ENCODE results near the gene NFKB2.
A peak's percentile ranks its signal among the peaks of the same experiment; 100 is the strongest.

NFKB2 gene

GRCh38 chr10:102398172-102399020 is 2.9 kb downstream of the NFKB2 start:
- peaks cover 46% of the 10 kb centered on the region for H3K36me3 Mint-ChIP-seq
- no peak for DNase-seq
- H3K4me1 Mint-ChIP-seq, result peaks cover 42% of the 10 kb centered on the region
- no peaks in the 10 kb centered on the region for H3K27me3 Mint-ChIP-seq
- H3K9me3 Mint-ChIP-seq, result no peaks in the 10 kb centered on the region
- H3K4me3 Mint-ChIP-seq, result peak overlapping the region; percentile 60
- CTCF ChIA-PET, result interaction anchor here (0.7 to 13.7 kb wide), 16 partner anchors 7 to 229 kb away, joined by 3 to 174 read pairs (median 4); partner anchors contain the start of genes ELOVL3 and FBXL15
- peak overlapping the region; percentile 70 for H3K27ac Mint-ChIP-seq

DNA sequence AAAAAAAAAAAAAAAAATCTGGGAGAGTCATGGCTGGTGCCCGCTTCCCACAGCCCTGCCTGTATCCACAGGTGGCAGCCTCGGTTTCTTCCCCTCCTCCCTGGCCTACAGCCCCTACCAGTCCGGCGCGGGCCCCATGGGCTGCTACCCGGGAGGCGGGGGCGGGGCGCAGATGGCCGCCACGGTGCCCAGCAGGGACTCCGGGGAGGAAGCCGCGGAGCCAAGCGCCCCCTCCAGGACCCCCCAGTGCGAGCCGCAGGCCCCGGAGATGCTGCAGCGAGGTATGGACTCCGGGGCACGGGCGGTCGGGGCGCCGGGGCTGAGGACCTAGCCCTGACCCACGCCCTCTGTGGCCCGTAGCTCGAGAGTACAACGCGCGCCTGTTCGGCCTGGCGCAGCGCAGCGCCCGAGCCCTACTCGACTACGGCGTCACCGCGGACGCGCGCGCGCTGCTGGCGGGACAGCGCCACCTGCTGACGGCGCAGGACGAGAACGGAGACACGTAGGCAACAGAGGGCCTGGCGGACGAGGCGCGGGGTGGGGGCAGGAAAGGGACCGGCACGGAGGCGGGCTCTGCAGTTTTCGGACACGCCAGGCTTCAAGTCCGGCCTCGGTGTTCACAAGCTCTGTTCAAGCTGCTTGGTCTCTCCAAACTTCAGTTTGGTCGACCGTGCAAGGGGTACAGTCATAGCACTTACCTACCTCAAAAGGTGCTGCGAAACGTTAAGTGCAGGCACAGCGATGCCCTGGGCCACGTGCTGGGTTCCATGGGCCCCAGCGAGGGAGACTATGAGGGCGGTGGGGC is 3.9 kb downstream of the NFKB2 start:
- peak; percentile 90 for DNase-seq
- Mint-ChIP-seq H3K4me1 (peaks cover 40% of the 10 kb centered on the region), H3K9me3 (no peaks in the 10 kb centered on the region), H3K36me3 (peaks cover 50% of the 10 kb centered on the region), H3K27me3 (no peaks in the 10 kb centered on the region), H3K27ac (peak overlapping the region; percentile 70), H3K4me3 (peak overlapping the region; percentile 62)
- CTCF ChIA-PET, result interaction anchor here (0.6 to 13.7 kb wide), 19 partner anchors 8 to 230 kb away, joined by 3 to 174 read pairs (median 4); partner anchors contain the start of genes ELOVL3 and FBXL15

DNA sequence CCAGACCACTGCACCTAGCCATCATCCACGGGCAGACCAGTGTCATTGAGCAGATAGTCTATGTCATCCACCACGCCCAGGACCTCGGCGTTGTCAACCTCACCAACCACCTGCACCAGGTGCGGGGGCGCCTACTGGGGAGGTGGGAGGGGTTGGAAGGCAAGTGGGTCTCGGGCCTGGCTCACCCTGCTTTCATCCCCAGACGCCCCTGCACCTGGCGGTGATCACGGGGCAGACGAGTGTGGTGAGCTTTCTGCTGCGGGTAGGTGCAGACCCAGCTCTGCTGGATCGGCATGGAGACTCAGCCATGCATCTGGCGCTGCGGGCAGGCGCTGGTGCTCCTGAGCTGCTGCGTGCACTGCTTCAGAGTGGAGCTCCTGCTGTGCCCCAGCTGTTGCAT is 4.6 kb downstream of the NFKB2 start:
- no peak for DNase-seq
- CTCF ChIA-PET, result interaction anchor here (0.9 to 13.7 kb wide), 12 partner anchors 10 to 230 kb away, joined by 3 to 174 read pairs (median 10); partner anchors contain the start of genes ELOVL3 and FBXL15
- Mint-ChIP-seq H3K27me3 (no peaks in the 10 kb centered on the region), H3K9me3 (no peaks in the 10 kb centered on the region), H3K27ac (peak overlapping the region; percentile 60), H3K4me3 (peak overlapping the region; percentile 62), H3K4me1 (peaks cover 40% of the 10 kb centered on the region), H3K36me3 (peaks cover 50% of the 10 kb centered on the region)

GRCh38 chr10:102400598-102401341 is 5.3 kb downstream of the NFKB2 start:
- CTCF ChIA-PET, result interaction anchor here (1.4 to 13.7 kb wide), 7 partner anchors 9 to 171 kb away, joined by 3 to 174 read pairs (median 14); partner anchors contain the start of genes ELOVL3 and FBXL15
- no peak overlapping the region for H3K4me3 Mint-ChIP-seq
- H3K4me1 Mint-ChIP-seq, result peaks cover 38% of the 10 kb centered on the region
- no peak for DNase-seq
- H3K27me3 Mint-ChIP-seq, result no peaks in the 10 kb centered on the region
- H3K27ac Mint-ChIP-seq, result no peak overlapping the region
- no peaks in the 10 kb centered on the region for H3K9me3 Mint-ChIP-seq
- H3K36me3 Mint-ChIP-seq, result peaks cover 47% of the 10 kb centered on the region

- Mint-ChIP-seq H3K4me3 (no peak overlapping the region), H3K9me3 (no peaks in the 10 kb centered on the region), H3K36me3 (peaks cover 43% of the 10 kb centered on the region), H3K27ac (no peak overlapping the region), H3K4me1 (peaks cover 36% of the 10 kb centered on the region), H3K27me3 (no peaks in the 10 kb centered on the region)
- CTCF ChIA-PET, result interaction anchor here (1.4 to 13.7 kb wide), 4 partner anchors 12 to 171 kb away, joined by 3 to 174 read pairs (median 14); partner anchors contain the start of gene ELOVL3
- no peak for DNase-seq
Observed at GRCh38 chr10:102401342-102401654, 5.8 kb downstream of the NFKB2 start.

- no peak for DNase-seq
Observed at GRCh38 chr10:102401735-102402511, 6.4 kb downstream of the NFKB2 start.

GRCh38 chr10:102402512-102402896 is 7.0 kb downstream of the NFKB2 start:
- no peaks in the 10 kb centered on the region for H3K9me3 Mint-ChIP-seq
- no peak overlapping the region for H3K27ac Mint-ChIP-seq
- H3K27me3 Mint-ChIP-seq, result peaks cover 5% of the 10 kb centered on the region
- CTCF ChIA-PET, result interaction anchor here (1.2 to 13.7 kb wide), 3 partner anchors 19 to 173 kb away, joined by 3 to 174 read pairs (median 5); partner anchors contain the start of gene ELOVL3
- H3K4me3 Mint-ChIP-seq, result no peak overlapping the region
- peaks cover 33% of the 10 kb centered on the region for H3K36me3 Mint-ChIP-seq
- no peak for DNase-seq
- peaks cover 25% of the 10 kb centered on the region for H3K4me1 Mint-ChIP-seq

More at GRCh38 chr10:102401735-102402511, 6.4 kb downstream of the NFKB2 start:
- H3K27me3 Mint-ChIP-seq, result peaks cover 3% of the 10 kb centered on the region
- H3K27ac Mint-ChIP-seq, result no peak overlapping the region
- CTCF ChIA-PET, result interaction anchor here (1.4 to 13.7 kb wide), 3 partner anchors 12 to 172 kb away, joined by 3 to 174 read pairs (median 4); partner anchors contain the start of gene ELOVL3
- H3K4me1 Mint-ChIP-seq, result peaks cover 30% of the 10 kb centered on the region
- no peaks in the 10 kb centered on the region for H3K9me3 Mint-ChIP-seq
- no peak overlapping the region for H3K4me3 Mint-ChIP-seq
- peaks cover 37% of the 10 kb centered on the region for H3K36me3 Mint-ChIP-seq

DNA sequence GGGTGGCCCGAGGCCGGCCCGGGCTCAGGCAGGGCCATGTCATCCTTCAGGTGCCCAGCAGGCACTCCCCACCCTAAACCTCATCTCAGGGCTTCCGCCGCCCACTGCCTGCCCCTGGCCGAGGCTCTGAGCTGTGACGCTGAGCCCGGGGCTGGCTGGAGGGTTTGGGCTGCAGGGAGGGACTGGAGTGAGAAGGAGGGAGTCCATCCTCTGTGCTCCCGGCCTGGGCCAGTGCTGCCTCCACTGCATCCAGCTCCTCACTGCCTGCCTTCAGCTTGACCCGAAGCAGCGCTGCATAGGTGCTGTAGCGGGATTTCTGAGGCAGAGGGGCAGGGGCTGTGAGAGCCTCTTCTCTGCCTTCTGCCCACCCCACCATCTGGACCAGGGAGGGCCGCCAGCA is 7.6 kb downstream of the NFKB2 start:
- DNase-seq, result no peak
- CTCF ChIA-PET, result interaction anchor here (0.9 to 13.7 kb wide), 6 partner anchors 10 to 234 kb away, joined by 4 to 174 read pairs (median 4); partner anchors contain the start of gene ELOVL3
- Mint-ChIP-seq H3K36me3 (peaks cover 29% of the 10 kb centered on the region), H3K4me3 (no peak overlapping the region), H3K4me1 (peaks cover 21% of the 10 kb centered on the region), H3K9me3 (no peaks in the 10 kb centered on the region), H3K27ac (no peak overlapping the region), H3K27me3 (peaks cover 11% of the 10 kb centered on the region)

GRCh38 chr10:102404361-102405107 is 9.0 kb downstream of the NFKB2 start:
- CTCF ChIA-PET, result interaction anchor here (1.0 to 13.7 kb wide), 7 partner anchors 11 to 175 kb away, joined by 3 to 174 read pairs (median 4); partner anchors contain the start of gene ELOVL3
- H3K4me1 Mint-ChIP-seq, result peaks cover 16% of the 10 kb centered on the region
- H3K27ac Mint-ChIP-seq, result no peak overlapping the region
- DNase-seq, result no peak
- H3K9me3 Mint-ChIP-seq, result no peaks in the 10 kb centered on the region
- H3K4me3 Mint-ChIP-seq, result no peak overlapping the region
- H3K27me3 Mint-ChIP-seq, result peaks cover 23% of the 10 kb centered on the region
- peaks cover 20% of the 10 kb centered on the region for H3K36me3 Mint-ChIP-seq

DNA sequence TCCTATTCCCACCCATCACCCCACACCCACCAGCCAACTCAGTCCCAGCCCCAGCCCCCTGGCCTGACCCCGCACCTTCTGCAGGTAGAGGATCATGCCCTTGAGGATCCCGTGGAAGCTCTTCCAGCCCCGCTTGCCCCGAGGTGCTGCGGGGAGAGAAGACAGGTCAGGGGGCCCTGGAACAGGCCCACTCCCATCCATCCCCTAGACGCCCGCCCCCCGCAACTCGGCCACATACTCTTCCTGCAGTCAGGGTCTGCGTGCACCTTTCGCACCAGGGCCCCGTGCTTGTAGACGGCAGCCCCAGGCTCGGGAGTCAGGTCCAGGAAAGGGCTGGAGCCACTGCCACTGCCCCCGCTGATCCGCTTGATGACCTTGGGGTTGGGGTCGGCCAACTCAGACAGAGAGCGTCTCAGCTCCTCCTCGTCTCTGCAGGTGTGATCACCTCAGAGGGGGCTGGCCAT is 9.6 kb downstream of the NFKB2 start:
- no peak for DNase-seq
- H3K4me1 Mint-ChIP-seq, result peaks cover 18% of the 10 kb centered on the region
- no peak overlapping the region for H3K4me3 Mint-ChIP-seq
- no peak overlapping the region for H3K27ac Mint-ChIP-seq
- peaks cover 29% of the 10 kb centered on the region for H3K27me3 Mint-ChIP-seq
- no peaks in the 10 kb centered on the region for H3K9me3 Mint-ChIP-seq
- H3K36me3 Mint-ChIP-seq, result peaks cover 16% of the 10 kb centered on the region
- CTCF ChIA-PET, result interaction anchor here (1.0 to 13.7 kb wide), 4 partner anchors 11 to 175 kb away, joined by 3 to 174 read pairs (median 4); partner anchors contain the start of gene ELOVL3

DNA sequence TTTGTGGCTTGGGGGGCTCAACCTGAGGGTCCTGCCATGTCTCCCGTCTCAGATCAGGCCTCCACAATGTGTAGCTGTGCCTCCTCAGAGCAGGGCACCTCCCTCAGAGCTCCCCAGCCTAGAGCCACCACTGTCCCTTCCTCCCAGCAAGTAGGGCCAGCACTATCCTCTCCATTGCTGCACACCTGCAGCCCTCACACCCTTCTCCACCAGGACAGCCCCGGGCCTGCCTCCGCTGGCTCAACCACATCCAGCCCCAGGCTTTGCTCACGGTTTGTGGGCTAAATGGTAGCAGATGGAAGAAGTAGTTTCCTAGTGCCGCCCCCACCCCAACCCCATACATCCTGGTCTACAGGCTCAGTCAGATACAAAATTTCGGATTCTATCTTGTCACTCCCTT is 10.1 kb downstream of the NFKB2 start:
- H3K4me3 Mint-ChIP-seq, result no peak overlapping the region

DNA sequence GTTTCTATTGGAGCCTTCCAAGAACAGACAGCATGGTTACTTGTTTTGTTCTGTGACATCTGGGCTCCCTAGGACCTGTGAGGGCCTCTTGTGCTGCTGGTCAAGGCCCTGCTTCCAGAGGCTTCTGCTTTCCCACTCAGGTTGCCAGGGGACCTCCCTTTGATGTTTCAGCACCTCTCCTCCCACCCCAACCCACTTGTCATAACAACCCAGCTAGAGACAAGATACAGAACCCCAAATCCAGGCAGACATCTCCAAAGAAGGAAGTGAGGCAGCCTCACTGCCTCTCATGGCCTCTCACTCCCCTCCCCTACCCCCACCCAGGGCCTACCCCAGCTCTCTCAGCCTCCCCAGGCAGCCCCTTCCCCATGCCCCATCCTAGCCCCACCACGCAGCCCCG is 11.3 kb downstream of the NFKB2 start:
- no peaks in the 10 kb centered on the region for H3K9me3 Mint-ChIP-seq
- peaks cover 10% of the 10 kb centered on the region for H3K36me3 Mint-ChIP-seq
- no peak for DNase-seq
- H3K27ac Mint-ChIP-seq, result no peak overlapping the region
- peaks cover 30% of the 10 kb centered on the region for H3K4me1 Mint-ChIP-seq
- CTCF ChIA-PET, result interaction anchor here (1.3 kb wide), 1 partner anchor 175 kb away, joined by 4 read pairs; no protein-coding TSS in a partner anchor
- H3K27me3 Mint-ChIP-seq, result peaks cover 46% of the 10 kb centered on the region
- no peak overlapping the region for H3K4me3 Mint-ChIP-seq

More for the DNA sequence above, 10.1 kb downstream of the NFKB2 start:
- DNase-seq, result no peak
- Mint-ChIP-seq H3K9me3 (no peaks in the 10 kb centered on the region), H3K4me1 (peaks cover 19% of the 10 kb centered on the region), H3K27me3 (peaks cover 34% of the 10 kb centered on the region), H3K27ac (no peak overlapping the region), H3K36me3 (peaks cover 11% of the 10 kb centered on the region)
- CTCF ChIA-PET, result interaction anchor here (1.1 to 13.7 kb wide), 3 partner anchors 12 to 176 kb away, joined by 3 to 174 read pairs (median 4); partner anchors contain the start of gene ELOVL3
